Glutamatergic neuron (in vitro differentiated cells): ENCODE results near the gene HMMR. TPM values are rescaled to one million over a fixed set of nuclear protein-coding genes. Genes with fewer than 3 reads are reported as not detected.

Experiments used
- DNase-seq: peaks from one replicate; pipeline ENCODE4 v3.0.0; 2022
- H3K27ac Mint-ChIP-seq: one replicate; pipeline ENCODE4 v1.8.0; 2020; ENCODE audit warnings: mild to moderate bottlenecking, mixed read lengths, inconsistent platforms; ENCODE audit not compliant: unreplicated experiment
- H3K27me3 Mint-ChIP-seq: one replicate; pipeline ENCODE4 v1.8.0; 2020; ENCODE audit warnings: mild to moderate bottlenecking, moderate library complexity, mixed read lengths, inconsistent platforms; ENCODE audit not compliant: unreplicated experiment
- H3K36me3 Mint-ChIP-seq: one replicate; pipeline ENCODE4 v1.8.0; 2020; ENCODE audit warnings: mild to moderate bottlenecking, mixed read lengths, inconsistent platforms; ENCODE audit not compliant: unreplicated experiment
- H3K4me1 Mint-ChIP-seq: one replicate; pipeline ENCODE4 v1.8.0; 2020; ENCODE audit warnings: mild to moderate bottlenecking, low read depth, mixed read lengths, inconsistent platforms; ENCODE audit not compliant: unreplicated experiment
- H3K4me3 Mint-ChIP-seq: one replicate; pipeline ENCODE4 v1.8.0; 2020; ENCODE audit warnings: mild to moderate bottlenecking, mixed read lengths, inconsistent platforms; ENCODE audit not compliant: unreplicated experiment
- H3K9me3 Mint-ChIP-seq: one replicate; pipeline ENCODE4 v1.8.0; 2020; ENCODE audit warnings: mild to moderate bottlenecking, moderate library complexity, mixed read lengths, inconsistent platforms; ENCODE audit not compliant: unreplicated experiment
- CTCF ChIP-seq: fragments of 200-600 bp; sonication (generic); IDR thresholded peaks from one replicate; pipeline ENCODE4 v1.5.0; 2021; ENCODE audit not compliant: partially characterized antibody, unreplicated experiment
- total RNA-seq: library from RNA; stranded (reverse); fragmentation: NEBNext Ultra II Directional; extraction: Animal tissue kit (Norgen Biotek cat#: 25700); gene quantifications from one replicate; pipeline ENCODE4 v1.2.1, GENCODE V29; 2021; ENCODE audit not compliant: unreplicated experiment

Gene HMMR
- total RNA-seq, 1 donor from 2014 or later: 7.4 TPM

GRCh38 chr5:163434401-163434866 lies 26.0 kb upstream of the HMMR start:
- H3K4me1 Mint-ChIP-seq: peaks cover 1% of the 10 kb centered on the region
- no peak for DNase-seq
- H3K36me3 Mint-ChIP-seq: no peaks in the 10 kb centered on the region
- H3K27ac Mint-ChIP-seq: no peak overlapping the region
- H3K27me3 Mint-ChIP-seq: peaks cover 2% of the 10 kb centered on the region
- no peak for TF ChIP-seq CTCF
- no peak overlapping the region for H3K4me3 Mint-ChIP-seq
- H3K9me3 Mint-ChIP-seq: no peaks in the 10 kb centered on the region

GRCh38 chr5:163436515-163436914 lies 23.9 kb upstream of the HMMR start:
- Mint-ChIP-seq H3K9me3 (no peaks in the 10 kb centered on the region), H3K27me3 (peaks cover 2% of the 10 kb centered on the region), H3K4me1 (peaks cover 4% of the 10 kb centered on the region)

GRCh38 chr5:163437011-163437308 lies 23.5 kb upstream of the HMMR start:
- H3K4me3 Mint-ChIP-seq: peak overlapping the region; percentile 97
- peaks cover 4% of the 10 kb centered on the region for H3K4me1 Mint-ChIP-seq
- H3K27ac Mint-ChIP-seq: peak overlapping the region; percentile 68
- no peak for DNase-seq
- TF ChIP-seq CTCF: no peak
- H3K27me3 Mint-ChIP-seq: peaks cover 2% of the 10 kb centered on the region
- H3K36me3 Mint-ChIP-seq: no peaks in the 10 kb centered on the region
- H3K9me3 Mint-ChIP-seq: no peaks in the 10 kb centered on the region

More at GRCh38 chr5:163436515-163436914, 23.9 kb upstream of the HMMR start:
- H3K4me3 Mint-ChIP-seq: peak overlapping the region; percentile 97
- DNase-seq: no peak
- no peak for TF ChIP-seq CTCF
- no peaks in the 10 kb centered on the region for H3K36me3 Mint-ChIP-seq
- no peak overlapping the region for H3K27ac Mint-ChIP-seq

GRCh38 chr5:163437309-163438182 lies 22.9 kb upstream of the HMMR start, which contains the start of gene CCNG1:
Gene CCNG1, plus strand, starts transcription at chr5:163437595. Its CDS starts 1,662 bp downstream, at chr5:163439257.
- no peak for TF ChIP-seq CTCF
- peak; percentile 93 for DNase-seq
- H3K4me1 Mint-ChIP-seq: peaks cover 4% of the 10 kb centered on the region
- H3K27ac Mint-ChIP-seq: peak within 1 kb of the TSS; percentile 82
- no peaks in the 10 kb centered on the region for H3K9me3 Mint-ChIP-seq
- peaks cover 2% of the 10 kb centered on the region for H3K27me3 Mint-ChIP-seq
- peak within 1 kb of the TSS; percentile 97 for H3K4me3 Mint-ChIP-seq
- H3K36me3 Mint-ChIP-seq: no peaks in the 10 kb centered on the region

GRCh38 chr5:163439092-163439425 lies 21.4 kb upstream of the HMMR start:
- DNase-seq: no peak

More at GRCh38 chr5:163439092-163439425, 21.4 kb upstream of the HMMR start:
- H3K27me3 Mint-ChIP-seq: peaks cover 2% of the 10 kb centered on the region
- H3K9me3 Mint-ChIP-seq: no peaks in the 10 kb centered on the region
- no peak for TF ChIP-seq CTCF
- no peaks in the 10 kb centered on the region for H3K36me3 Mint-ChIP-seq
- peak overlapping the region; percentile 97 for H3K4me3 Mint-ChIP-seq
- peaks cover 4% of the 10 kb centered on the region for H3K4me1 Mint-ChIP-seq
- peak overlapping the region; percentile 64 for H3K27ac Mint-ChIP-seq
